IPS DF 19.7 (cell line): ENCODE results near the gene TPST1.
"Not testable (repeated sequence)": the region's sequence is repeated elsewhere in the genome, so short reads cannot be mapped to it uniquely, and the experiment has no call there.

Experiments
- DNase-seq: peaks from one replicate; pipeline ENCODE4 v3.0.0-alpha.2; 2013; ENCODE audit warnings: low read depth, low spot score

The TPST1 gene

GRCh38 chr7:66188645-66189044 is 16.5 kb upstream of the TPST1 start:
- no peak for DNase-seq

DNA sequence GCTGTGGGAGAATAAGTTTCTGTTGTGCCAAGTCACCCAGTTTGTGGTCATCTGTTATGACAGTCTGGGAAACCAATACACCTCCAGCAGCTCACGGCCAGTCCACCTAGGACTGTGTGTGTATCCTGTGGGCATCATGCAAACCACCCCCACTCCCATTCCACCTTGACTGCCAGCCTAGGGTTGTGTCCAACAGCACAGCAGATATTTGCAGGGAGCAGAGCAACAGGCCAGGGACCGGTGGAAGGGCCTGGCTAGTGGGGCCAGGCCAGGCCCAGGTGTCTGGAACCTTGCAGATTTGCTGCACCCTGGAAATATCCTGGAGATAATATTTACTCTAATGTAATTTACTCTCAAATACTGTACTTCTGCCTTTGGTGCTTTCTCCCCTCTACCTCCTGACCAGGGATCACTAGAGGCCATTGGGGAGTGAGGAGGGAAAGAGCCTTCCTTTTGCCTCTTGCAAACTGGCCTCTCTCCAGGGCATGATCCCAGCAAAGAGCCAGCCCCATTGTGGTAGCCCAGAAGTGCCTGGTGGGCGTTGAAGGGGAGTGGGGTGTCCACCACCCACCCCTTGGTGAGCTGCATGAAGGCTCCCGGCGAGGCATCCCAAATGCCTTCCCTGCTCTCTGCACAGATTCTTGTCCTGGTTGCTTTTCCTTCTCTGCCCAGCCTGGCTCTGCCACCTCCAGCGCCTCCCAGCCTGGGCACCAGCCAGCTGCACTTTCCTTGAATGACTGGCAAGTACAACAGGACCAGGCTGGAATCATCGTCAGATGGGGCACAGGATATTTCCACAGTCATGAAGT is 15.2 kb upstream of the TPST1 start:
- no peak for DNase-seq

- no peak for DNase-seq
These were observed 14.7 kb upstream of the TPST1 start for GRCh38 chr7:66190504-66190857.

DNA sequence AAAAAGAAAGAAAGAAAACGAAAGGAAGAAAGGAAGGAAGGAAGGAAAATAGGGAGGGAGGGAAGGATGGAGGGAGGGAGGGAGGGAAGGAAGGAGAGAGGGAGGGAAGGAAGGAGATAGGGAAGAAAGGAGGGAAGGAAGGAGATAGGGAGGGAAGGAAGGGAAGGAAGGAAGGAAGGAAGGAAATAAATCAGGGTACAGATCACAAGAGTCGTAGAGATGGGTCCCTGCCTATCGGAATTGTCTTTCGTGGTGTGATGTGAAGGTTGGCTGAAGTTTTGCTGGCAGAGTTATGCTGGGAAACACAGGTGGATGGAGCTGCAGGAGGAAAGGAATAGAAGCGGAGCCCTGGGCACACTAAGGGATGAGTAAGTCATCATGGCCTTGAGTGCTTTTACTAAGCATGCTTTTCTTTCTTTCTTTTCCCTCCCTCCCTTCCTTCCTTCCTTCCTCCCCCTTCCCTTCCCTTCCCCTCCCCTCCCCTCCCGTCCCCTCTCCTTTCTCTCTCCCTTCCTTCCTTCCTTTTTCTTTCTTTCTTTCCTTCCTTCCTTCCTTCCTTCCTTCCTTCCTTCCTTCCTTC is 11.9 kb upstream of the TPST1 start:
- no peak for DNase-seq

- DNase-seq = no peak
These were observed 6.7 kb upstream of the TPST1 start for GRCh38 chr7:66198469-66198868.

- no peak for DNase-seq
These were observed 6.2 kb upstream of the TPST1 start for GRCh38 chr7:66198956-66199355.

GRCh38 chr7:66202441-66202840 is 2.7 kb upstream of the TPST1 start:
- no peak for DNase-seq

- no peak for DNase-seq
These were observed 582 bp downstream of the TPST1 start for GRCh38 chr7:66205741-66206090.

- no peak for DNase-seq
These were observed 1.2 kb downstream of the TPST1 start for GRCh38 chr7:66206119-66206933.

- DNase-seq = no peak
These were observed 1.8 kb downstream of the TPST1 start for GRCh38 chr7:66206934-66207240.

DNA sequence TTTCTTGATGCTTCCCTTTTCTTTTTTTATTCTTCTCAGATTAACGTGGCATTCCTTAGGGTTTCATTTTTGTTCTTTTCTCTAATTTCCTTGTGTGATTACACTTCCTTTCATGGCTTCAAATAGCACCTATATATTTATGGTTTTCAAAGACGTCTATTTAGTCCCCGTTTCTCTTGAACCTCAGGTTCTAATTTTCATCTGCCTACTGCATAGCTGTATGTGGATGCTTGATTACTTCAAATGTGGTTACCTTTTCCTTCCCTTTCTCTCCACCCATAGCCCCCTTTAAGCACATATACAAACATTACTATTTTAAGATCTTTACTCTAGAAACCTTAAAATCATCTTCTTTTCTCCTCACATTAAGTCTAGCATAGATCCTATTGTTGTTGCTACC is 2.4 kb downstream of the TPST1 start:
- no peak for DNase-seq

DNA sequence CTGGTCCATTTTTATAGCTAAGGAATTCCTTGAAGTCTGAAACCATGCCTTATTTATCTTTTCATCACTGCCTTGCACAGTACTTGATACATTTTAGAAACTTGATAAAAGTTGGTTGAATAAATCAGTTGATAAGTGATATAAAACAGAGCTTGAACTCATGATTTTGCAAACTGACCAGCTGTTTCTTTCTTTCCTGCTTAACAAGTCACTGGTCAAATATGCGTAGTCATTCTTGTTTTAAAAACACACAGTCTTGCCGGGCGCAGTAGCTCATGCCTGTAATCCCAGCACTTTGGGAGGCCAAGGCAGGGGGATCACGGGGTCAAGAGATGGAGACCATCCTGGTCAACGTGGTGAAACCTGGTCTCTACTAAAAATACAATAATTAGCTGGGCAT is 6.3 kb downstream of the TPST1 start:
- no peak for DNase-seq

DNA sequence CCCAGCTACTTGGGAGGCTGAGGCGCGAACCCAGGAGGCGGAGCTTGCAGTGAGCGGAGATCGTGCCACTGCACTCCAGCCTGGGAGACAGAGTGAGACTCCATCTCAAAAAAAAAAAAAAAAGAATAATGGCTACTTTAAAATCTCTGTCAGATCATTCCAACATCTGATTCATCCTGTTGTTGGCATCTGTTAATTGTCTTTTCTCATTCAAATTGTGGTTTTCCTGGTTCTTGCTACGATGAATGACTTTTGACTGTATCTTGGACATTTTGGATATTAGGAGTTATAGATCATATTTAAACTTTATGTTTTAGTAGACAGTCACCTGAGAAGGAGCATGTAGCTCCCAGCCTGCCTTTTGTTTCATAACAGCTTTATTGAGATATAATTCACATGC is 8.5 kb downstream of the TPST1 start:
- DNase-seq = no peak

DNA sequence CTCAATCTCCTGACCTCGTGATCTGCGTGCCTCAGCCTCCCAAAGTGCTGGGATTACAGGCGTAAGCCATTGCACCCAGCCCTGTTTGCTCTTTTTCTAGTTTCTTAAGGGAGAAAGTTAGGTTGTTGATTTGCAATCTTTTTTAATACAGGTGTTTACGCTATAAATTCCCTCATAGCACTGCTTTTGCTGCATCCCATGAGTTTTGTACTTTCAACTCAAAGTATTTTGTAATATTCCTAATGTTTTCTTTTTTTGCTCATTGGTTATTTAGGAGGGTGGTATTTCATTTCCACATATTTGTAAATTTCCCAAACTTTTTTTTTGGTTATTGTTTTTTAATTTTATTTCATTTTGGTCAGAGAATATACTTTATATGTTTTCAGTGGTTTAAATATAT is 11.6 kb downstream of the TPST1 start:
- no peak for DNase-seq

DNA sequence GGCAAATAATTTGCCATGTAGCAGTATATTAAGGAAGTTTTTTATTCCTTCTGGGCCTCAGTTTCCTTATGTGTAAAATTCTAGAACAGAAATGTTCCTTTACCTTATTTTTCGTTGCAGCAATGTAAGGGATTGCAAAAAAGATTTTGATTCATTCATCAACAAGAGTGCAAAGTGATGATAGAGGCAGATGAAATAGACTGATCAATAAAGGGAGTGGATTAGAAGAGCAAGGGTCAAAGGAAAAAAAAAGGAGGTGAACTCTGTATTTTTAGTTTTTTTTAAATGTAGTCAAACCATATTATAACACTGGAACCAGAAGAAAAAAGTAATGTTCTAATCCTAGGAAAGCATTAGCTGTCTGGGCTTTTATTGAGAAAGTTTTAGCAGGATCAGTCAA is 14.7 kb downstream of the TPST1 start:
- DNase-seq = no peak

GRCh38 chr7:66221442-66221841 is 16.3 kb downstream of the TPST1 start:
- DNase-seq = no peak

GRCh38 chr7:66227808-66228207 is 22.7 kb downstream of the TPST1 start:
- DNase-seq = no peak

DNA sequence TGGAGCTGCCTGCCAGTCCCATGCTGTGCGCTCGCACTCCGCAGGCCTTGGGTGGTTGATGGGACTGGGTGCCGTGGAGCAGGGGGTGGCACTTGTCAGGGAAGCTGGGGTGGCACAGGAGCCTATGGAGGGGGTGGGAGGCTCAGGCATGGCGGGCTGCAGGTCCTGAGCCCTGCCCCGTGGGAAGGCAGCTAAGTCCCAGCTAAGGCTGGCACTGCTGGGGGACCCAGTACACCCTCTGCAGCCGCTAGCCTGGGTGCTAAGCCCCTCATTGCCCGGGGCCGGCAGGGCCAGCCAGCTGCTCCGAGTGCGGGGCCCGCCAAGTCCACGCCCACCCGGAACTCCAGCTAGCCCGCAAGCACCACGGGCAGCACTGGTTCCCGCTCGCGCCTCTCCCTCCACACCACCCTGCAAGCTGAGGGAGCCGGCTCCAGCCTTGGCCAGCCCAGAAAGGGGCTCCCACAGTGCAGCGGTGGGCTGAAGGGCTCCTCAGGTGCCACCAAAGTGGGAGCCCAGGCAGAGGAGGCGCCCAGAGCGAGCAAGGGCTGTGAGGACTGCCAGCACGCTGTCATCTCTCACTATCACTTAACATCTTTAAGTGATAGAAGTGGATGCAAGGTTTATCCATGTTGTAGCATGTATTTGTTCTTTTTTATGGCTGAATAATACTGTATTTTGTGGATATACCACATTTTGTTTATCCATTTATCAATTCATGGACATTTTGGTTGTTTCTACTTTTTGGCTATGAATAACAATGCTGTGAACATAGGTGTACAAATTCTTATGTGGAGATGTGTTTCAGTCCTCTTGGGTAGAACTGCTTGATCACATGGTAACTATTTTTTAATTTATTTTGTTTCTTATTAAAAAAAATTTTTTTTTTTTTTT is 26.4 kb downstream of the TPST1 start:
- DNase-seq = not testable (repeated sequence)

DNA sequence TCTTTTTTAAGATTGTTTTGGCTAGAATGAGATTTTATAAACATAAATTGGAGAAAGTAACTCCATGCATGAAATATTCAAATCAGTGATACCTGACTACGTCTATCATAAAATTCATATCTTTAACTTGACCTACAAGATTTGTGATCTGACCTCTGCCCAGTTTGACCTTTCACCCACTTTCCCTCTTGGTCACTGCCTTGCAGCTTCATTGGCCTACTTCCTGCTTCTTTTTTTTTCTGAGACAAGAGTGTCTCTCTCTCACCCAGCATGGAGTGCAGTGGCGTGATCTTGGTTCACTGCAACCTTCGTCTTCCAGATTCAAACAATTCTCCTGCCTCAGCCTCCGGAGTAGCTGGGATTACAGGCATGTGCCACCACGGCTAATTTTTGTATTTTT is 28.5 kb downstream of the TPST1 start:
- no peak for DNase-seq

- no peak for DNase-seq
These were observed 31.7 kb downstream of the TPST1 start for GRCh38 chr7:66236713-66237303.

DNA sequence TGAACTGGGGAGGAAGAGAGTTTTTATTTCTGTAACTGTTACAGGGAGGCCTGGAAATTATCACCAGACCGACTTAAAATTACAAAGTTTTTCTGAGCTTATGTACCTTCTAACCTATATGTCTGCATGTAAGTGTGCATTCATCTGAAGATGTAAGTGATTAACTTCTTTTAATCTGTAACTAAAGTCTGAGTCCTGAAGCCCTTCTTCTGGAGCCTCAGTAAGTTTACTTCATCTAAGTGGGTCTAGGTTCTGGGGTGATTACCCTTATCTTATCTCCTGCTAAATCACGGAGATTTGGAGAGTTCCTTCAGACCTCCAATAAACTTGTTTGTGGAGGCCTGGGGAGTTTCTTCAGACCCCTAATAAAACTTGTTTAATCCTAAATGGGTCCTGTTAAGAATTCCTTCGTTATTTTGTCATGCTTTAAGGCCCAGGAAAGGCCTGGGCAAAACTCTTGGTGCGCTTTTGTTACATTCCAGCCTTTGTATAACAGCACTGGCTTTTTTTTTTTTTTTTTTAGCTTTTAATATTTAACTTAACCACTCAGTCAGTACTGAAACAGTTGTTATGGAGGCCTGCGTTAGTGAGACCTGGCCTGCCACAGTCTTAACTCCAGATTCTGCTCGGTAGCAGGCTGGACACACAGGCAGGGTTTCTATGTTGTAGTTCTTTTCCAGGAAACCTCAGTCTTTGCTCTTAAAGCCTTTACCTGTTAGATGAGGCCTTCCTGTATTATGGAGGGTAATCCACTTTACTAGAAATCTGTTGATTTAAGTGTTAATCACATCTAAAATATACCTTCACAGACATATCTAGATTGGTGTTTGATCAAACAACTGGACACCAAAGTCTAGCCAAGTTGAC is 33.0 kb downstream of the TPST1 start:
- no peak for DNase-seq
